Loucy (cell line): Measurements from ENCODE around the gene LCE5A.

Experiments used
- CTCF ChIP-seq: fragments of 200-600 bp; sonication (generic); conservative IDR thresholded peaks from 2 replicates; pipeline ENCODE4 v1.5.1; 2014; ENCODE audit warnings: mild to moderate bottlenecking, antibody characterized with exemption, low read length
- EZH2phosphoT487 ChIP-seq: fragments of 200-600 bp; IDR thresholded peaks from 2 replicates; pipeline ENCODE4 v1.6.1; 2018; ENCODE audit warnings: antibody characterized with exemption, mild to moderate bottlenecking, moderate library complexity, borderline replicate concordance

- TF ChIP-seq CTCF, result no peak
- no peak for TF ChIP-seq EZH2phosphoT487
Observed at GRCh38 chr1:152513081-152513480, 2.5 kb downstream of the LCE5A start.
